ENCODE results near the gene ICE2.

DNA sequence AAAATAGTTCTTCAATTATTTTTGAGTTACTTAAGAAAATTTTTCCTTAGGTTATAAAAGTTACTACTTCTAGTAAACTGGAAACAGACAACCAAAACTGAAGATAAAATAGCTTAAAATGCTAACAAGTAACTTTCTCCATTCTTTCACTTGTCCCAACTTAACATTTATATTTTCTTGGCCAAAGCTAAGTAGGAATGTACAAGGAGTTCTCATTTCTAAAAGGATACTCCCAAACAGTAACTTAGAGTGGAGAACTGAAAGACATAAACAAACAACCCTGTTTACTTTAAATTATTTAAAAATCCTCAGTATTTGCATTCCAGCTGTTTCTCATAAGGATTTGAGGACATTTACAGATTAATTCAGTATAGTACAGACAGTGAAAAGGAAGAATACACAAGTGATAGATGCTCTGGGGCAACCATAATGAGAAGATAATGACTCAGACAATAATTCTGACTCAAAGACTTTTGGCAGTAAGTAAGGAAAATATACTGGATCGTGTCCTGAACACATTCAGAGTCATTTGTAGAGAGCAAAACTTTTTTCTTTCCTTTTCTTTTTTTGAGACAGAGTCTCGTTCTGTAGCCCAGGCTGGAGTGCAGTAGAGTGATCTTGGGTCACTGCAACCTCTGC, 52.0 kb downstream of the ICE2 start:
- TF ChIP-seq, protein P1, sequence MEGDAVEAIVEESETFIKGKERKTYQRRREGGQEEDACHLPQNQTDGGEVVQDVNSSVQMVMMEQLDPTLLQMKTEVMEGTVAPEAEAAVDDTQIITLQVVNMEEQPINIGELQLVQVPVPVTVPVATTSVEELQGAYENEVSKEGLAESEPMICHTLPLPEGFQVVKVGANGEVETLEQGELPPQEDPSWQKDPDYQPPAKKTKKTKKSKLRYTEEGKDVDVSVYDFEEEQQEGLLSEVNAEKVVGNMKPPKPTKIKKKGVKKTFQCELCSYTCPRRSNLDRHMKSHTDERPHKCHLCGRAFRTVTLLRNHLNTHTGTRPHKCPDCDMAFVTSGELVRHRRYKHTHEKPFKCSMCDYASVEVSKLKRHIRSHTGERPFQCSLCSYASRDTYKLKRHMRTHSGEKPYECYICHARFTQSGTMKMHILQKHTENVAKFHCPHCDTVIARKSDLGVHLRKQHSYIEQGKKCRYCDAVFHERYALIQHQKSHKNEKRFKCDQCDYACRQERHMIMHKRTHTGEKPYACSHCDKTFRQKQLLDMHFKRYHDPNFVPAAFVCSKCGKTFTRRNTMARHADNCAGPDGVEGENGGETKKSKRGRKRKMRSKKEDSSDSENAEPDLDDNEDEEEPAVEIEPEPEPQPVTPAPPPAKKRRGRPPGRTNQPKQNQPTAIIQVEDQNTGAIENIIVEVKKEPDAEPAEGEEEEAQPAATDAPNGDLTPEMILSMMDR (IDR thresholded peaks at IDR 0.05), result no peak
- no peak for TF ChIP-seq POLR2A (IDR thresholded peaks at IDR 0.05)

Data from lower leg skin (tissue), 3 donors.